Measurements from ENCODE around the gene DEPP1. TPM values are rescaled to one million over a fixed set of nuclear protein-coding genes. Genes with fewer than 3 reads are reported as not detected.

The DEPP1 gene
- total and polyA plus RNA-seq, 4 donors = 10.7 to 79.3 (median 33.5) TPM

GRCh38 chr10:44998146-44998631, 19.6 kb upstream of the DEPP1 start:
- Histone ChIP-seq H3K9ac (ENCODE audit: low read depth in 1 of 2, low read length in 2 of 2) (no peak overlapping the region), H3K27ac (ENCODE audit: low read depth in 1 of 2, low read length in 2 of 2) (peak overlapping the region; percentile 65 to 94), H3K27me3 (ENCODE audit: control insufficient read depth in 4 of 4, insufficient read depth in 4 of 4, low read length in 3 of 4) (no peaks in the 10 kb centered on the region), H3K4me3 (ENCODE audit: low read depth in 1 of 3, low read length in 3 of 3) (no peak overlapping the region), H3K36me3 (ENCODE audit: control insufficient read depth in 4 of 4, insufficient read depth in 3 of 4, low read depth in 1 of 4, low read length in 3 of 4) (peaks cover 0 to under 1% (median under 1%) of the 10 kb centered on the region in 4 donors), H3K4me1 (ENCODE audit: control insufficient read depth in 4 of 4, insufficient read depth in 4 of 4, low read length in 3 of 4) (peaks cover 30 to 76% (median 46%) of the 10 kb centered on the region in 4 donors), H3K9me3 (ENCODE audit: control insufficient read depth in 4 of 4, low read length in 3 of 4) (peaks cover 0 to under 1% (median 0%) of the 10 kb centered on the region in 4 donors)
- TF ChIP-seq, protein P1, sequence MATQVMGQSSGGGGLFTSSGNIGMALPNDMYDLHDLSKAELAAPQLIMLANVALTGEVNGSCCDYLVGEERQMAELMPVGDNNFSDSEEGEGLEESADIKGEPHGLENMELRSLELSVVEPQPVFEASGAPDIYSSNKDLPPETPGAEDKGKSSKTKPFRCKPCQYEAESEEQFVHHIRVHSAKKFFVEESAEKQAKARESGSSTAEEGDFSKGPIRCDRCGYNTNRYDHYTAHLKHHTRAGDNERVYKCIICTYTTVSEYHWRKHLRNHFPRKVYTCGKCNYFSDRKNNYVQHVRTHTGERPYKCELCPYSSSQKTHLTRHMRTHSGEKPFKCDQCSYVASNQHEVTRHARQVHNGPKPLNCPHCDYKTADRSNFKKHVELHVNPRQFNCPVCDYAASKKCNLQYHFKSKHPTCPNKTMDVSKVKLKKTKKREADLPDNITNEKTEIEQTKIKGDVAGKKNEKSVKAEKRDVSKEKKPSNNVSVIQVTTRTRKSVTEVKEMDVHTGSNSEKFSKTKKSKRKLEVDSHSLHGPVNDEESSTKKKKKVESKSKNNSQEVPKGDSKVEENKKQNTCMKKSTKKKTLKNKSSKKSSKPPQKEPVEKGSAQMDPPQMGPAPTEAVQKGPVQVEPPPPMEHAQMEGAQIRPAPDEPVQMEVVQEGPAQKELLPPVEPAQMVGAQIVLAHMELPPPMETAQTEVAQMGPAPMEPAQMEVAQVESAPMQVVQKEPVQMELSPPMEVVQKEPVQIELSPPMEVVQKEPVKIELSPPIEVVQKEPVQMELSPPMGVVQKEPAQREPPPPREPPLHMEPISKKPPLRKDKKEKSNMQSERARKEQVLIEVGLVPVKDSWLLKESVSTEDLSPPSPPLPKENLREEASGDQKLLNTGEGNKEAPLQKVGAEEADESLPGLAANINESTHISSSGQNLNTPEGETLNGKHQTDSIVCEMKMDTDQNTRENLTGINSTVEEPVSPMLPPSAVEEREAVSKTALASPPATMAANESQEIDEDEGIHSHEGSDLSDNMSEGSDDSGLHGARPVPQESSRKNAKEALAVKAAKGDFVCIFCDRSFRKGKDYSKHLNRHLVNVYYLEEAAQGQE (IDR thresholded peaks at IDR 0.05) = no peak
- TF ChIP-seq NR2F2 (IDR thresholded peaks at IDR 0.05) = no peak
- TF ChIP-seq, protein P2, sequence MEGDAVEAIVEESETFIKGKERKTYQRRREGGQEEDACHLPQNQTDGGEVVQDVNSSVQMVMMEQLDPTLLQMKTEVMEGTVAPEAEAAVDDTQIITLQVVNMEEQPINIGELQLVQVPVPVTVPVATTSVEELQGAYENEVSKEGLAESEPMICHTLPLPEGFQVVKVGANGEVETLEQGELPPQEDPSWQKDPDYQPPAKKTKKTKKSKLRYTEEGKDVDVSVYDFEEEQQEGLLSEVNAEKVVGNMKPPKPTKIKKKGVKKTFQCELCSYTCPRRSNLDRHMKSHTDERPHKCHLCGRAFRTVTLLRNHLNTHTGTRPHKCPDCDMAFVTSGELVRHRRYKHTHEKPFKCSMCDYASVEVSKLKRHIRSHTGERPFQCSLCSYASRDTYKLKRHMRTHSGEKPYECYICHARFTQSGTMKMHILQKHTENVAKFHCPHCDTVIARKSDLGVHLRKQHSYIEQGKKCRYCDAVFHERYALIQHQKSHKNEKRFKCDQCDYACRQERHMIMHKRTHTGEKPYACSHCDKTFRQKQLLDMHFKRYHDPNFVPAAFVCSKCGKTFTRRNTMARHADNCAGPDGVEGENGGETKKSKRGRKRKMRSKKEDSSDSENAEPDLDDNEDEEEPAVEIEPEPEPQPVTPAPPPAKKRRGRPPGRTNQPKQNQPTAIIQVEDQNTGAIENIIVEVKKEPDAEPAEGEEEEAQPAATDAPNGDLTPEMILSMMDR (IDR thresholded peaks at IDR 0.05; ENCODE audit: low read depth, low read length, missing input control) = no peak
- TF ChIP-seq FOXA1 (IDR thresholded peaks at IDR 0.05) = no peak
- TF ChIP-seq, protein P3, sequence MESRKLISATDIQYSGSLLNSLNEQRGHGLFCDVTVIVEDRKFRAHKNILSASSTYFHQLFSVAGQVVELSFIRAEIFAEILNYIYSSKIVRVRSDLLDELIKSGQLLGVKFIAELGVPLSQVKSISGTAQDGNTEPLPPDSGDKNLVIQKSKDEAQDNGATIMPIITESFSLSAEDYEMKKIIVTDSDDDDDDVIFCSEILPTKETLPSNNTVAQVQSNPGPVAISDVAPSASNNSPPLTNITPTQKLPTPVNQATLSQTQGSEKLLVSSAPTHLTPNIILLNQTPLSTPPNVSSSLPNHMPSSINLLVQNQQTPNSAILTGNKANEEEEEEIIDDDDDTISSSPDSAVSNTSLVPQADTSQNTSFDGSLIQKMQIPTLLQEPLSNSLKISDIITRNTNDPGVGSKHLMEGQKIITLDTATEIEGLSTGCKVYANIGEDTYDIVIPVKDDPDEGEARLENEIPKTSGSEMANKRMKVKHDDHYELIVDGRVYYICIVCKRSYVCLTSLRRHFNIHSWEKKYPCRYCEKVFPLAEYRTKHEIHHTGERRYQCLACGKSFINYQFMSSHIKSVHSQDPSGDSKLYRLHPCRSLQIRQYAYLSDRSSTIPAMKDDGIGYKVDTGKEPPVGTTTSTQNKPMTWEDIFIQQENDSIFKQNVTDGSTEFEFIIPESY (IDR thresholded peaks at IDR 0.05) = no peak
- no peak for TF ChIP-seq GABPA (IDR thresholded peaks at IDR 0.05 in 1 of 2, conservative IDR thresholded peaks at IDR 0.05 in 1 of 2)
- no peak for TF ChIP-seq ATF3 (IDR thresholded peaks at IDR 0.05)
- TF ChIP-seq TAF1 (conservative IDR thresholded peaks at IDR 0.05) = no peak
- TF ChIP-seq RAD21 (IDR thresholded peaks at IDR 0.05) = no peak
- TF ChIP-seq SP1 (IDR thresholded peaks at IDR 0.05) = no peak
- no peak for TF ChIP-seq EGR1 (IDR thresholded peaks at IDR 0.05; ENCODE audit: low read depth in 2 of 2)
- no peak for TF ChIP-seq YY1 (IDR thresholded peaks at IDR 0.05)
- no peak for TF ChIP-seq HNF4A (conservative IDR thresholded peaks at IDR 0.05)
- WGBS = 81% methylated on average over 6 of the region's 6 CpGs
- DNase-seq (ENCODE audit: low spot score) = no peak

GRCh38 chr10:44997105-44997748, 18.6 kb upstream of the DEPP1 start:
- Histone ChIP-seq H3K27me3 (ENCODE audit: control insufficient read depth in 4 of 4, insufficient read depth in 4 of 4, low read length in 3 of 4) (no peaks in the 10 kb centered on the region), H3K9ac (ENCODE audit: low read depth in 1 of 2, low read length in 2 of 2) (no peak overlapping the region), H3K4me1 (ENCODE audit: control insufficient read depth in 4 of 4, insufficient read depth in 4 of 4, low read length in 3 of 4) (peaks cover 34 to 81% (median 52%) of the 10 kb centered on the region in 4 donors), H3K36me3 (ENCODE audit: control insufficient read depth in 4 of 4, insufficient read depth in 3 of 4, low read depth in 1 of 4, low read length in 3 of 4) (no peaks in the 10 kb centered on the region), H3K9me3 (ENCODE audit: control insufficient read depth in 4 of 4, low read length in 3 of 4) (no peaks in the 10 kb centered on the region), H3K27ac (ENCODE audit: low read depth in 1 of 2, low read length in 2 of 2) (peak overlapping the region; percentile 65 to 94), H3K4me3 (ENCODE audit: low read depth in 1 of 3, low read length in 3 of 3) (no peak overlapping the region)
- no peak for DNase-seq (ENCODE audit: low spot score)
- WGBS = 93% methylated on average over 6 of the region's 6 CpGs
- TF ChIP-seq YY1 (IDR thresholded peaks at IDR 0.05) (no peak), GABPA (IDR thresholded peaks at IDR 0.05 in 1 of 2, conservative IDR thresholded peaks at IDR 0.05 in 1 of 2) (no peak), NR2F2 (IDR thresholded peaks at IDR 0.05) (no peak), ATF3 (IDR thresholded peaks at IDR 0.05) (no peak), RAD21 (IDR thresholded peaks at IDR 0.05) (no peak)
- TF ChIP-seq, protein P2 (IDR thresholded peaks at IDR 0.05; ENCODE audit: low read depth, low read length, missing input control) = no peak
